Measurements from ENCODE around the gene SPATA6L. TPM values are rescaled to one million over a fixed set of nuclear protein-coding genes. Genes with fewer than 3 reads are reported as not detected.

The SPATA6L gene
- total and polyA plus RNA-seq, 9 of the 15 experiments (the other 6 are each of a cell fraction or from before 2014, with no cell fraction given), result 0.03 to 1.00 (median 0.08) TPM; not detected in 4

- TF ChIP-seq CBX8 (IDR thresholded peaks at IDR 0.05; ENCODE audit: borderline replicate concordance, extremely low read depth, low read depth, low read length, poor library complexity, severe bottlenecking), result no peak
- TF ChIP-seq GABPB2 (CRISPR knock-in tag; conservative IDR thresholded peaks at IDR 0.05), result no peak
- peak; percentile 11; the same call in 1 of the 2 replicates for TF ChIP-seq LCOR (CRISPR knock-in tag; IDR thresholded peaks at IDR 0.05)
- peak; percentile 82 for TF ChIP-seq PHF8 (IDR thresholded peaks at IDR 0.05; ENCODE audit: borderline replicate concordance, low read length)
- 0 out of 2 replicates have a peak, but pooled peaks have one; percentile 13 for TF ChIP-seq TARDBP (IDR thresholded peaks at IDR 0.05)
- peak; percentile 35; the same call in 1 of the 2 replicates for TF ChIP-seq NFIC (IDR thresholded peaks at IDR 0.05)
- no peak for TF ChIP-seq NFATC3 (IDR thresholded peaks at IDR 0.05)
- TF ChIP-seq ZBTB7A (IDR thresholded peaks at IDR 0.05; ENCODE audit: borderline replicate concordance, control insufficient read depth, low read depth, low read length), result peak; percentile 79; the same call in 1 of the 2 replicates
- peak; percentile 96 for TF ChIP-seq CREM (IDR thresholded peaks at IDR 0.05; ENCODE audit: low read depth)
- TF ChIP-seq KDM5B (IDR thresholded peaks at IDR 0.05; ENCODE audit: insufficient replicate concordance, low read depth, low read length), result peak; percentile 90
- no peak for TF ChIP-seq ILK (tag; IDR thresholded peaks at IDR 0.05; ENCODE audit: borderline replicate concordance, low read depth)
- no peak for TF ChIP-seq CBX5 (IDR thresholded peaks at IDR 0.05; ENCODE audit: borderline replicate concordance, low read depth)
- TF ChIP-seq, protein P1, sequence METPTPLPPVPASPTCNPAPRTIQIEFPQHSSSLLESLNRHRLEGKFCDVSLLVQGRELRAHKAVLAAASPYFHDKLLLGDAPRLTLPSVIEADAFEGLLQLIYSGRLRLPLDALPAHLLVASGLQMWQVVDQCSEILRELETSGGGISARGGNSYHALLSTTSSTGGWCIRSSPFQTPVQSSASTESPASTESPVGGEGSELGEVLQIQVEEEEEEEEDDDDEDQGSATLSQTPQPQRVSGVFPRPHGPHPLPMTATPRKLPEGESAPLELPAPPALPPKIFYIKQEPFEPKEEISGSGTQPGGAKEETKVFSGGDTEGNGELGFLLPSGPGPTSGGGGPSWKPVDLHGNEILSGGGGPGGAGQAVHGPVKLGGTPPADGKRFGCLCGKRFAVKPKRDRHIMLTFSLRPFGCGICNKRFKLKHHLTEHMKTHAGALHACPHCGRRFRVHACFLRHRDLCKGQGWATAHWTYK (CRISPR knock-in tag; IDR thresholded peaks at IDR 0.05), result no peak
- TF ChIP-seq ZNF445 (CRISPR knock-in tag; IDR thresholded peaks at IDR 0.05; ENCODE audit: low read depth), result no peak
- TF ChIP-seq ZNF830 (CRISPR knock-in tag; IDR thresholded peaks at IDR 0.05), result no peak
- TF ChIP-seq, protein P2, sequence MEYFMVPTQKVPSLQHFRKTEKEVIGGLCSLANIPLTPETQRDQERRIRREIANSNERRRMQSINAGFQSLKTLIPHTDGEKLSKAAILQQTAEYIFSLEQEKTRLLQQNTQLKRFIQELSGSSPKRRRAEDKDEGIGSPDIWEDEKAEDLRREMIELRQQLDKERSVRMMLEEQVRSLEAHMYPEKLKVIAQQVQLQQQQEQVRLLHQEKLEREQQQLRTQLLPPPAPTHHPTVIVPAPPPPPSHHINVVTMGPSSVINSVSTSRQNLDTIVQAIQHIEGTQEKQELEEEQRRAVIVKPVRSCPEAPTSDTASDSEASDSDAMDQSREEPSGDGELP (CRISPR knock-in tag; IDR thresholded peaks at IDR 0.05; ENCODE audit: borderline replicate concordance), result peak; percentile 81; the same call in 1 of the 2 replicates
- TF ChIP-seq ARNT (IDR thresholded peaks at IDR 0.05), result no peak
- peak; percentile 55; the same call in 1 of the 2 replicates for TF ChIP-seq GMEB1 (CRISPR knock-in tag; IDR thresholded peaks at IDR 0.05)
- TF ChIP-seq NEUROD1 (IDR thresholded peaks at IDR 0.05; ENCODE audit: borderline replicate concordance, low read depth, low read length, partially characterized antibody), result peak; percentile 63
- TF ChIP-seq KLF10 (CRISPR knock-in tag; IDR thresholded peaks at IDR 0.05), result no peak
- TF ChIP-seq C11orf30 (IDR thresholded peaks at IDR 0.05; ENCODE audit: low read depth), result peak; percentile 47
Measured at GRCh38 chr9:4679268-4680172, 13.2 kb upstream of the SPATA6L start, which contains the start of gene CDC37L1 (continued).

Data from K562 (cell line).